Activated CD4-positive, alpha-beta T cell treated with anti-CD3 and anti-CD28 coated beads, Interleukin-2, amount 50 U/mL, for 16 hours (primary cell): ENCODE measurements around the gene ALK.

Experiments
- DNase-seq: peaks from one replicate; pipeline ENCODE4 v3.0.0-alpha.2; 2020

ALK gene

DNA sequence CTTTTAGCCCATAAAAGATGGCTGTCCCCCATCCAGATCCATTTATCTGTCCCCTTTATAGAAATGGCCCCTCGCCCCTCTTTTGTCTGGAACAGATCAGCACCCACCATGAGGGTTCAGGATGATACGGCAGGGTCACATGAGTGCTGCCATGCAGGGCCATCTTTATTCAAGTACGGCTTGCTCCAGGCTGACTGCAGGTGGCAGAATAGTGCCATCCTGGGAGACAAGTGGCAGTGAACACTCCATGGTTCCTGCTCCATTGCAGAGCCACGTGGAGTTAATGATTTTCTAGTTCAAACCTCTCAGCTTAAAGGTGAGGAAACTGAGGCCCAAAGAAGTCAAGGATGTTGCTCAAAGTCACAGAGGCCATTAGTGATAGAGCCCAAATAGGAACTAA, 625.5 kb downstream of the ALK start:
- no peak for DNase-seq

DNA sequence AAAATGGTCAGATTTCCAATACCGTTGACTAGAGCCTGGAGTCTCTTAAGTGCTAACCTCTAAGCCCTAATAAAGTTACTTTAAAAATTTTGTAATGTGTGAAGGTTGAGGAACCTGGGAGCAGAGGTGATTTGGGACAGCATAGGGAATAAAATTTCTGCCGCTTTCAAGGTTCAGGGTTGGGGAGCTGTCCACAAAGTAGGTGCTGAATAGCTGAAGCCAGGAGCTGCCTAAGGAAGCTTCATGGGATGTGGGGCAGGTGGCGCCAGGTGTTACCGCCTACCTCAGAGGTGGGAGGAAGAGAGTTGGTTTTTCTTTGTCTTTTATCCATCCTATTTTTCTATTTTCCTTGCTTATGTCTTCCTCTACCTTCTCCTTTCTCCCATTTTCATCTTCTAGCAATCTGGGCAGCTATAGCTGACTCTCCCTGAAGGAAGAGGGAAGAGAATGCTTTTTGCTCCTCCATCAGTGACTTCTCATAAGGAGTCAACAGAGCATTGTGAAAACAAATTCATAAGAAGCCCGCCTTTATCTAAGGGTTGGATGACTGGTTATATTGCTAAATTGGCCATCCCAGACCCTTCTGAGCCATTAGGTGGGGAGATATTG, 627.5 kb downstream of the ALK start:
- DNase-seq, result peak; percentile 11

GRCh38 chr2:29290293-29291047, 630.9 kb downstream of the ALK start:
- DNase-seq, result no peak

- no peak for DNase-seq
Observed at GRCh38 chr2:29284671-29285070, 636.7 kb downstream of the ALK start.

DNA sequence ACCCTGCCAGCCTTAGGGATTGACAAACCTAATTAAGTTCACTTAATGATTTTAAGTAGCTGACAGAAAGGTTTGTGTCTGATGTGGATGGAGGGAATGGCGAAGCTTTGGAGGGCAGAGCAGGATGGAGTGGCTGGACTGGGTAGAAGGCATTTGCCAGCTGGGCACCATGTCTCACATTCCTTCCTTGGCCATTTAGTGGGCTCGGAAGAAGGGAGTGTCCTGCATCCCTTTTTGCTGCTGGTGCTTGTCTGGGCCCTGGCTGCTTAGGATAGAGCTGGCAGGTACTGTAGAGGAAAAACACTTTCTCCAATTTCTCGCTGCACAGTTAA, 639.5 kb downstream of the ALK start:
- no peak for DNase-seq

DNA sequence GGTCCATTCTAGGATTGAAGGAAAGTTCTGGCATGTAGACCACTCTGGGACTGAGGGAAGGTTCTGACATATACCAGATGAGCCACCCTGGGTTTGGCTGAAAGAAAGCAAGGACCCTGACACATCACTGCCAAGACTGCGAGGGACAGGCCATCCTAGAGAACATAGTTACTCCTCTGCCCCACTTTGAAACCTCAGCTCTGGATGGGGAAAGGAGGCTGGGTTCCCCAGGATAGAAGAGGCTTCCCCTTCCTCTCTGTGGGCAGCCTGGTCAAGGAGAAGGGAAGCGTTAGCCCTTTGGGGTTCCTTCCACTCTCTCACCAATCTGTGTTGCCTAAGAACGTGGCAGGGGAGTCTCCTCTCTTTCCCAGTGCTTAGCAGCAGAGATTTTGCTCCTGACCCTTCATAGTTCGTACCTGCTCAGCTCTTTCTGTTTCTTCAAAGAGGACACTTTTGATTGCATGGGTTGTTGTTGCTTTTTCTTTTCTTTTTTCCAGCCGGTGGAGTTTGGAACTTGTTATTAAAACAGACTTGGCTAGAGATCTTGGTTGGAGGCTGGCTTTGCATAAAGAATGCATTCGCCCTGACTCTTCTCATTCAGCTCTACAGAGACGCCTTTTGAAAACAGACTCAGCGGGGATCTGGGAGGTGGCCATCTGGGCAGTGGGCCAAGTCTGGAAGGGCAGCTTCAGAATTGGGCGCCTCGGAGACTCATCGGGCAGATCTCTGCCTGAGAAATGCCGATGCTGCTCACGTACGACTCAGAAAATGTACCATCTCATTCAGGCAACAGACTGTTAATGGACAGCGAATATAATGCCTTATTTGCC, 640.1 kb downstream of the ALK start:
- DNase-seq, result no peak

GRCh38 chr2:29278966-29279365, 642.4 kb downstream of the ALK start:
- no peak for DNase-seq

GRCh38 chr2:29276151-29276550, 645.2 kb downstream of the ALK start:
- no peak for DNase-seq

- no peak for DNase-seq
Observed at GRCh38 chr2:29275186-29275585, 646.2 kb downstream of the ALK start.

DNA sequence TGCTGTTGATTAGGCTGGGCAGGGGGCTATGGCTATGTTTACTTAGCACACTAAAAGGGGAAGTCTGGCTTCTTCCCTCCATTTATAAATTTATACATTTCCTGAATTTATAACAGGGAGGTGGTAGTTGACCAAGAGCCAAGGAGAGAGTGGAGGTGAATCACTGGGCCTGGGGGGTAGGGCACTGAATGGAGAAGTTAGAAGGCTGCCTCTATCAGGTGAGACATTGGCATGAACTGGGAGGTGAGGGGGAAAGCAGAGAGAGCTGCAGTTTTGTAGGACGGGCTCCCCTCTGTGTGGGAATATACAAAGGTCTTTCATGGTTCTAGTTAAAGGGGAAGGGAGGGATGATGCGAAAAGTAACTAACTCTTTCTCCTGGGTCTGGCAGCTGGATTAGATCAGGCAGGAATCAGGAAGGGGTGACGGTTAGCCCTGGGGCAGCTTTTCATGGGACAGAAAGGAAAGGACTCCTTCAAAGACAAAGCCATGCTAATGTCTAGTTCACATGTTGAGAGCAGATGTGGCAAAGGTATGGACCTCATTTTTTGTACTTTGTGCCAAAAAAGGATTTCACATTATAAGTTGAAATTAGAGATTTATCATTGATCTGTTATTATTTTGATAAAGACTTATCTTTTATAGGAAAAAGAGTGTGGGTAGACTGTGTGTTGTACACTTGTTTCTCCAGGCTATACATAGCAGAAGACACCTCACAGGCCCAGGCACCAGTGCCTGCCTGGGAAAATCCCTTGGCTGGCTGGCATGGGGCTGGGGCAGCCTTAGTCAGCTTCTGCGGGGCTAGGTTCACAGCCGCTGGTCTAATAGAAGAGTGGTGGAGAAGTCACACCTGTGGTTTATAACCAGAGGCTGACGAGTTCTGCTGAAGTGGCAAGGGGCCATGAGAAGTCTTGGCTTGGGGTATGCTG, 647.4 kb downstream of the ALK start:
- no peak for DNase-seq

DNA sequence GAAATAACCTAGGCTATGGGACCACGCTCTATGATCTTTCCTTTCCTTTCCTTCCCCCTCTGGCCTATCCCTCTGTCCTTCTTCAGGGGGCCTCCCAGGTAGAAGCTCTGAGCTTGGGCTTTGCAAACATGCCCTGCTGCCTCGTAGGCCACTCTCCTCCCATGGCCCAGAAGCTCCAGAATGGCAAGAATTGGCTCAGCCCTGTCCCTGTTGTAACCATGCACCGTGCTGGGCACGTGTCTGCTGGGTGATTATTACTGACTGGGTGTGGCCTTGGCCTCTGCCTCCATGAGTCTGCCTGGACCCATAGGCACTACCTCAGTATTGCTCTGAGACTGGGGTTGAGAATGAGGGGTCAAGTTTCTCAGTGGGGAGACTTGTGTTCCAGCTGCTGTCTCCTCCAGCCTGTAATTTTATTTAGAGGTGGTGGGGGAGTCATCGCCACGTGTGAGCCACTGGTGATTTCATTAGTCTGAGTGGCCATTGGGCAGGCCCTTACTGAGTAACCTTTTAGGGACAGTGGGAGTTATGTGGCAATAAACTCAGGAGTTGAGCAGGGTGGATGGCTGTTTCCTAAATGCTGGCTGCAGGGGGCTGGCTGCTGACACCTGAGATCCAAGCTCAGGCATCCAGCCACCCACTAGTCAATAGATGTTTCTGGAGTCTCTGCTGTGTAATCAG, 648.2 kb downstream of the ALK start:
- DNase-seq, result no peak

- DNase-seq, result no peak
Observed at GRCh38 chr2:29272311-29272710, 649.1 kb downstream of the ALK start.

DNA sequence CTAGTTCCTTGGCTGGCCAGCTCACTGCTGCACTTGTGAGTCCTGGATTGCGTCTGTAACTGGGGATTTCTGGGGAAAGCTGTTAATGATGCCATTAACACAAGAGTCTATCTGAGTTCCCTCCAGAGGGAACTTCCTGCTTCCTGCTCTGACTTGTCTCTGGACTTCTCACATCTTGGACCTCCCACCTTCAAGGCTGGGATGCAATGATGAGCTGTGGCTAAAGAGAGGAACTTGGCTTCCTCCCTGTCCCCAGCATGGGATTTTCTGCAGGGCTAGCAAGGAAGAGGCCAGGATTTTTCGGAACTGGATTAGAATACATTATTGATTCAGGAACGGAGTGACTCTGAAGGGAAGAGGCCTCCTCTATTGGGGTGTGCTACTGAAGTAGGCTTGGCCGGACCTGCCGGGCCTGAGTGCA, 650.7 kb downstream of the ALK start:
- no peak for DNase-seq

- DNase-seq, result no peak
Observed at GRCh38 chr2:29269765-29270109, 651.6 kb downstream of the ALK start.

DNA sequence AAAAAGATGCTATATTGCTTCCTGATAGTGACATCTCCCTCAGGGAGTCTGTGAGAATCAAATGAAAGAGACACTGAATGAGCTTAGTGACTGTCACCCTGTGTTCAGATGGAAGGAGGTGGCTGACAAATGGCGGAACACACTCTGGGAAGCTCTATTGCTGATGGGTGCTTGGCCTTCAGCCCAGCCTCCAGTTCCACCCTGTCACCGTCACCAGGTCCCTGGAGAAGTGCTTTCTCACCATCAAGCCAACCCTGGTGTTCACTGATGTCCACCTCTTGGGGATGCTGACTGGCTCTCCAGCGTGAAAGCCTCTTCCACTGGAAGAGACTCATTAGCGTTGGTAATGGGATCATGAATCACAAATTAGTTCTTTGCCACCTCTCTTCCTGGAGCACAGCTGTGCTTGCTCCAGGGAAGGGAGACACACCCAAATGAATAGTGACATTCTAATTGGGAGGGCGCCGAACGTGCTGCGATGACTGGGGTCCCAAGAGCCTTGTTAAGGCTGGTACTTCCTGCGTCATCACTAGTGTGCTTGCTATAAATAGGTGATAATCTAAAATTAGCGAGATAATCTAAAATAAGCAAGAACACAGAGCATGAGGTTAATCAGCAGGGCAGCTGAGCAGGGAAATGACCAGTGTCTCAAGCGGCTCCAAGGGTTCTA, 652.2 kb downstream of the ALK start:
- DNase-seq, result no peak

DNA sequence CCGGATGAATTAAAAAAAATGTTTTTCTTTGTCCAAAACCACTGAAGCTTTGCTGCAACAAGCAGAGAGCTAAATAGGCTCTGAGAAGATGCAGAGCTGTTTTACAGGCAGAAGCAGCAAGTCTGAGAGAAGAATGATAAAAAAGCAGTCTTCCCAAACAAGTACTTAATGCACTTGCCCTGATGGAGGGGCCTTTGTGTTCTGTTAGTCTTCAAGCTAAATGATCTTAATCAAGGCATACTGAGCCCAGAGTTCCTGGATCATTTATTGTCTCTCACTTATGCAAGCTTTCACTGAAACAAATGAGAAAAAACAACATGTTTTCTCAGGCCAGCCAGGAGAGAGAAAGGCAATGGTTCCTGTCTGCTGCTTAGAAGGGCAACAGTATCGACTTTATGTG, 653.7 kb downstream of the ALK start:
- DNase-seq, result no peak

DNA sequence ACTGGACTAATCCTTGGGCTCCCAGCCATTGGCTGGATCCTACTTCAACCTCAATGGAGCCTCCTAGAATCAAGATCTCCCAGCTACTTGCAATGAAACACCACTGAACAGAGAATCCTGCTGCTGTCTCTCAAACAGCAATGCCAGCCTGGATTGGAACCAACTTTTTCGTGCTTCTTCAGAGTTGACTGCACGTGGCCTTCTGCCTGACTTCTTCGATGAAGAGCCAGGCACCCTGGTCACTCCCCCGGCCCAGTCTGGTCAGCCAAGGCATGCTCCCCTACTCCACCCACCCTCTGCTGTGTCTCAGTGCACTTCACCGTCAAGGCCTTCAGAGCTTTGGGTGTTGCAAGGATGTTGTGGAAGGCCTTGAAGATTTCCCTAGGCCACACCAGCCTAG, 657.5 kb downstream of the ALK start:
- DNase-seq, result no peak

- no peak for DNase-seq
Observed at GRCh38 chr2:29262681-29263260, 658.6 kb downstream of the ALK start.

- DNase-seq, result no peak
Observed at GRCh38 chr2:29261003-29261402, 660.4 kb downstream of the ALK start.

- DNase-seq, result no peak
Observed at GRCh38 chr2:29260142-29260772, 661.1 kb downstream of the ALK start.

DNA sequence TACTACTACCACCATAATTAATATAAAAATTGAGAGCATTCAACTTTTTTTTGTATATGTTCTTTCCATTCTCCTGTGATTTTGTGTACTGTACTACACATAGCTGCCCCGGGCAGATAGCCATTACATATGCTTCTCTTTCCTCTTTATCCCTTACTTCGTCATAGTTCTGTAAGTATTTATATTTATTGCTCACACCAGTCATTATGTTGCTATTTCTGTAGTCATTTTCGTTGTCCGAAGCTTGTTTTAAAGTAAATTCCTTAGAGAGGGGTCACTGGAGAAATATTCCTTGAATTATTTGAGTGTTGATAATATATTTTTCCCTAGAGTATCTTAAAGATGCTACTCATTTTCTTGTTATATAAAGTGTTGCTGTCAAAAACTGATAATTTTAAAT, 662.2 kb downstream of the ALK start:
- no peak for DNase-seq
